GM19397 (cell line): ENCODE results near the gene CHD3.

Source experiments
- ATAC-seq: cut with Tn5 transposase; IDR thresholded peaks from one replicate; pipeline ENCODE4 v1.9.1; 2021; ENCODE audit warnings: mild to moderate bottlenecking, moderate library complexity; ENCODE audit not compliant: unreplicated experiment

Gene CHD3

DNA sequence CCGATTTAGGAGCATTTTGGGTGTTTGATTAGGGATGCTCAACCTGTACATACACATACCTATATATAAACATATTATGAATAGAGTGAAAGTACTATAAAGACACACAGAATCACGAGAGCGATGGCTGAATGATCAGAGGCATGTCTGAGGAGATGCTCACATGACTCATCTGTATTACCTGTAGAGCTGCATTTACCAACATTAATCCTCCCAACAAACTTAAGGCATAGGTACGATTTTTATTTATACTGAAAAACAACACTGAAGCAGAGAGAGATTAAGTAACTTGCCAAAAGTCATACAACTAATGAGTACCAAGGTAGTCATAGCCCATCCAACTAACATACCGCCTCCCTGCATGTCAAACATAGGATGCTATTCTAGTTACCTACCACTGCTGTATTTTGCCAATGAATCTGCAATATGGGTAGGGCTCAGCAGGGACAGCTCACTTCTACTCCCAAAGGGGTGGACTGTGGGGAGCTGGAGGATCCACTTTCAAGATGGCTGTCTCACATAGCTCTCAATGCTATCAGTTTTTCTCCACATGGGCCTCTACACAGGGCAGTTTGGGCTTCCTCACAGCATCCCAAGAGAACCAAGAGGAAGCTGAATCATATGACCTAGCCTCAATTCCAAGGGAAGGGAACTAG lies 23.5 kb upstream of the CHD3 start:
- ATAC-seq, result no peak

- no peak for ATAC-seq
These were observed 20.7 kb upstream of the CHD3 start for GRCh38 chr17:7867881-7868329.

DNA sequence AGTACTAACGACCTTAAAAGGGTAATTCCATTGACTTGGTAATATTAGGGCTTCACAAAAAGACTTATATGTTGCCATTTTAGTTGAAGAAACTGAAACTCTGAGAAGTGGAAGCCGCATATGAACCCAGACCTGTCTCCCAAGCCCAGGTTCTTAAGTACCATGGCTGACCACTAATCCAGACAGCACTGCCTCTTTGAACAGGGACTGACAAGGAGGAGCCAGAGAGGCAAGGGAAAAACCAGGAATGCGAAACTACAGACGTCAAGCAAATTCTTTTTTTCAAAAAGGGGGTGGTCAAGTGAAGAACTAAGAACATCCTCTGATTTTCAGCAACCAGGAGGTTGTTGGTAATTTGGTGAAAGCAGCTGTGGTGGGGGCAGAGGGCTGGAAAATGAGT lies 15.5 kb upstream of the CHD3 start:
- ATAC-seq, result no peak

GRCh38 chr17:7875804-7876370 lies 12.7 kb upstream of the CHD3 start:
- ATAC-seq, result no peak

DNA sequence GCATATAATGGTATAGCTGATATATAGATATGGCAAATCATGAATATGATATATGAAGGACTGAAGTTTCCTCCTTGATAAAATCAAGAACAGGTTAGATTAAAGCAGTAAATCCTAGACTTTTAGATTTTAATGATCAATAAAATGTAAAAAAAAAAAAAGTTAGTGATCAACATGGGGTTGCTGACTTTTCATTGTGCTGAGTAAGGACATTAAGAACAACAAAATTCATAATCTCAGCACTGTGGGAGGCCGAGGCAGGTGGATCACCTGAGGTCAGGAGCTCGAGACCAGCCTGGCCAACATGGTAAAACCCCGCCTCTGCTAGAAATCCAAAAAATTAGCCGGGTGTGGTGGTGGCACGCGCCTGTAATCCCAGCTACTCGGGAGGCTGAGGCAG lies 10.4 kb upstream of the CHD3 start:
- no peak for ATAC-seq

DNA sequence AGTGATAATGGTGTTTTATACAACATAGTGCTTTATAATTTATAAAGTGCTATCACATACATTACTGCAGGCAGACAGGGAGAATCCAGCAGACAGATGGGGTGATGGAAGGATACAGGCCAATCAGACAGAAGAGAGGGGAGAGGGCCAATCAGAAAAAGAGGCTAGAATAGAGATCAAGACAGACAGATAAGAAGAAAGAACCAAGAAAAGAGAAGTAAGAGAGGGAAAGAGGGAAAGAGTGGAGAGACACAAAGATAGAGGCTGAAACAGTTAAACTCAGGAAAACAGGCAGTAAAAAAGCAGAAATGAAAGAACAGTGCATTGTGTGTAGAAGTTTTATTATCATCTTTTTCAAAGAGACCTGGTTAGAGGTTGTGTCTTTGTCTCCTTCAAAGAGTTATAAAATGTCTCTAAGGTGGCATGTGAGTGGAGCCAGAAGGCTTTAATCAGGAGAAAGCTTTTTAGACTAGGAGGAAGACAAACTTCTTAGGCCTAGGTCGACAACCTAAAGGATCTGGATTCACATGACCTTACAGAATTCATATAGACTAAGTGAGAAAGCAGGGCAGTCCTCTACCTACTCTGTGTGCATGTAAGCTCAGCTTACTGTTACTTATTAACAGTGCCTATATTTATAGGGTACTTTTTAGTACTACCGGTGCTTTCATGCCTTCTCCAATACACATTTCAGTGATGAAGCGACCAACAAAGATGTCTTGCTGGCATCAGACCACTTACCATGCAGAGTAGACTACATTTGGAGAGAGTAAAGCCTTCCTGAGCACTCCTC lies 8.3 kb upstream of the CHD3 start:
- no peak for ATAC-seq

GRCh38 chr17:7881276-7882054 lies 7.1 kb upstream of the CHD3 start:
- no peak for ATAC-seq

- ATAC-seq, result no peak
These were observed 6.5 kb upstream of the CHD3 start for GRCh38 chr17:7882068-7882467.

DNA sequence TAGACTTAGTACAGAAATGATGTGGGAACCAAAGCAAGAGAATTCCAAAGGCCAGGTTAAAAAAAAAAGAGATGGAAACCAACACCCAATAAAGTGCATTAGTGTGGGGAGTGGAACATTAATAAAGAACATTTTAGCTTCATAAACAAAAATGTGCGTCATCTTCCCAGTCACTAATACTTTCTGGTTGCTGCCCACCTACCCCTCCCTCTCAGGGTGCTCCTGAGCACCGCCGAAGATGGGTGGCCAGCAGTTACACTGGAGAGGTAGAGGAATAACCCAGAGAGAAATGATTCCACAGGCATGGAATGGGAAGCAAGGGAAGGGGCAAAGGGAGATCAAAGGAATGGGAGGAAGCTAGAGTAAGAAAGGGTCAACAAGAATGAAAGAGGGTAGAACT lies 6.0 kb upstream of the CHD3 start:
- no peak for ATAC-seq

- ATAC-seq, result no peak
These were observed 4.7 kb upstream of the CHD3 start for GRCh38 chr17:7883781-7884386.

GRCh38 chr17:7884581-7885366 lies 3.8 kb upstream of the CHD3 start:
- peak; percentile 6 for ATAC-seq

- peak; percentile 31 for ATAC-seq
These were observed 3.0 kb upstream of the CHD3 start for GRCh38 chr17:7885367-7886226.

GRCh38 chr17:7886227-7887037 lies 2.2 kb upstream of the CHD3 start:
- no peak for ATAC-seq

DNA sequence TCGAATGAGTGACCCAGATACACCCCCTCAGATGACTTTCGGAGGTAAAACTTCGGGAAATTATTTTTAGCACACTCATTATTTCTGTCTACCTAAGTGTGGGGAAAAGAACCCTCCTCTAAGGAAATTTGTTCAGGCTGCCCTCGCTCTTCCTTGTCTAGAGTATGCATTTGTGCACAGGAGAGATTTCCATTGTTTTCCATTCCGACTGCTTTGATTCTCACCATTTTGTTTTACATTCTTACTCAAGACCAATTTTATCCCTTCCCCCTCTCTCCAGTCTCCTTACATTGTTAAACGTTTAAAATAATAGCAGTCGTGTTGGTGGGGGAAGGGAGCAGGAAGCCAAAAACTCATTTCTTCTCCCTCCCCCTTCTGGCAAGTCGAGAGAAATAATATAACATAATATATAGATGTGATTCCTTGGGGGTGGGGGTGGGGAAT lies 1.5 kb upstream of the CHD3 start:
- no peak for ATAC-seq

DNA sequence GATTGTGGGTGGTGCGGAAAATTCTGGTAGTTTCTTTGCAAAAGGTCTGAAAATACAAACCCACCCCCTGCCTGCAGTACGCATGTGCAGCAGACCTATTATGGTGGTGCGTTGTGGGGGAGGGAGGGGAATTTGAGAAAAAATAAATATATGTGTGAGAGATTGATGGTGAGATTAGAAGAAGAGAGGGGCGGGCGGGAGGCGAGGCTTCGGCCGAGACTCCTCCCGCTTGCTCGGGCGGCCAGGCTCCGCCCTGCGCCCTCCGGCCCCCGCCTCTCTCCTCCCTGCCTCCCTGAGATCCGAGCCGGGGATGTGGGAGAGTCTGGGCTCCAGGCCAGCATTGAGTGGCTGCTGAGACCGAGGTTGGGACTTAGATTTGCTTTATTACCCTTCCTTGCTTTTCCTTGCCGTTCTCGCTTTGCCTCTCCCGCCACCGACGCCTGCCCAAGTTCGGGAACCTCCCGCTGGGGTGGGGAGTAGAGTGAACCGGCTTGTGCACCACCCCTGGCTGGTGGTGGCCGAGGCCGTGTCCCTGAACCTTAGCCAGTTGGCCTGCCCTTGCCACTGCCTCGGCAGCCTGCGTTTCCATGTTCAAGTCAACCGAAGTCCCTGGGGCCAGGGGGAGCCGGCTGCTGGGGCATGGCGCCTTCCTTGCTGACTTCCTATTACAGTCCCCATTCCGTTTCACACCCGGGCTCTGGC lies 956 bp upstream of the CHD3 start:
- ATAC-seq, result peak; percentile 45

GRCh38 chr17:7889166-7889955 lies 772 bp downstream of the CHD3 start:
- no peak for ATAC-seq
